Ammon's horn (tissue), 1 donor: ENCODE data around the gene MLLT3.

Source experiments
- DNase-seq: peaks from one replicate; pipeline ENCODE4 v3.0.0-alpha.2; 2016; ENCODE audit warnings: low spot score

Gene MLLT3

GRCh38 chr9:20379804-20380225, 242.5 kb downstream of the MLLT3 start:
- DNase-seq, result no peak

GRCh38 chr9:20378851-20379250, 243.4 kb downstream of the MLLT3 start:
- DNase-seq, result no peak

GRCh38 chr9:20377790-20378189, 244.5 kb downstream of the MLLT3 start:
- DNase-seq, result no peak

GRCh38 chr9:20376731-20377375, 245.4 kb downstream of the MLLT3 start:
- DNase-seq, result no peak

- no peak for DNase-seq
These were observed 246.3 kb downstream of the MLLT3 start for GRCh38 chr9:20376042-20376441.

- no peak for DNase-seq
These were observed 249.0 kb downstream of the MLLT3 start for GRCh38 chr9:20373263-20373662.

GRCh38 chr9:20369391-20369790, 252.9 kb downstream of the MLLT3 start:
- no peak for DNase-seq

GRCh38 chr9:20367855-20368254, 254.4 kb downstream of the MLLT3 start:
- DNase-seq, result no peak

GRCh38 chr9:20364959-20365358, 257.3 kb downstream of the MLLT3 start:
- no peak for DNase-seq

GRCh38 chr9:20363233-20363632, 259.1 kb downstream of the MLLT3 start:
- no peak for DNase-seq

GRCh38 chr9:20361656-20362570, 260.4 kb downstream of the MLLT3 start:
- no peak for DNase-seq

GRCh38 chr9:20361229-20361628, 261.1 kb downstream of the MLLT3 start:
- DNase-seq, result no peak

GRCh38 chr9:20358207-20358606, 264.1 kb downstream of the MLLT3 start:
- DNase-seq, result no peak

- DNase-seq, result no peak
These were observed 265.3 kb downstream of the MLLT3 start for GRCh38 chr9:20357037-20357432.

- DNase-seq, result peak; percentile 89
These were observed 265.8 kb downstream of the MLLT3 start for GRCh38 chr9:20356403-20357036.

GRCh38 chr9:20355022-20355421, 267.3 kb downstream of the MLLT3 start:
- no peak for DNase-seq

- DNase-seq, result no peak
These were observed 268.2 kb downstream of the MLLT3 start for GRCh38 chr9:20353931-20354652.

GRCh38 chr9:20353524-20353923, 268.8 kb downstream of the MLLT3 start:
- DNase-seq, result no peak

- no peak for DNase-seq
These were observed 269.7 kb downstream of the MLLT3 start for GRCh38 chr9:20352591-20352990.

GRCh38 chr9:20351715-20352114, 270.6 kb downstream of the MLLT3 start:
- no peak for DNase-seq

GRCh38 chr9:20349568-20349967, 272.7 kb downstream of the MLLT3 start:
- DNase-seq, result no peak

- DNase-seq, result no peak
These were observed 279.0 kb downstream of the MLLT3 start for GRCh38 chr9:20343325-20343724.
